ENCODE results near the gene LRP1-AS.

LRP1-AS gene

GRCh38 chr12:57146961-57147944 lies at the start of gene LRP1-AS:
TSS of gene LRP1-AS (minus strand) at chr12:57147619.
- no peak for DNase-seq

DNA sequence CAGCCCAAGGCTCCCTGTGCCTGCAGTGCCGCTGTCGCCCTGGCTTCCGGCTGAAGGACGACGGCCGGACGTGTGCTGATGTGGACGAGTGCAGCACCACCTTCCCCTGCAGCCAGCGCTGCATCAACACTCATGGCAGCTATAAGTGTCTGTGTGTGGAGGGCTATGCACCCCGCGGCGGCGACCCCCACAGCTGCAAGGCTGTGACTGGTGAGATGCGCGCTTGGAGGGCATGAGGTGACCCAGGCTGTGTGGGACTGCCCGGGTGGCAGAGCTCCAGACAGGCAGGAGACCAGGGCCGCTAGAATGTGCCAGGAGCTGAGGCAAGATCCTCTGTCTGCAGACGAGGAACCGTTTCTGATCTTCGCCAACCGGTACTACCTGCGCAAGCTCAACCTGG lies 49.5 kb upstream of the LRP1-AS start:
- peak; percentile 47 for DNase-seq

DNA sequence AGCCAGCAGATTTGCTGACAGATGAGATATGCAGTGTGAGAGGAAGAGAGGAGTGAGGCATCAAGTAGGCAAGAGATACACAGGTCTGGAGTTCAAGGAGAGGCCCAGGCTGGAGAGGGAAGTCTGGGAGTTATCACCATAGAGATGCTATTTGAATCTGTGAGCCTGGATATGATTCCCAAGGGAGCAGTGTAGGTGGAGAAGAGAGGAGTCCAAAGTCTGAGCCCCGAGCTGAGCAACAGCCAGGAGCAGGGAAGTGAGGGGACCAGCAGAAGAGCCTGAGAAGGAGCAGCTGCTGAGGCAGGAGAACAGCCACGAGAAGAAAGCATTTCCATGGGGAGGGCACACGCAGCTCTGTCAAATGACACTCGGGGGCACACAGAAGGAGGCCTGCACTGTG lies 49.0 kb upstream of the LRP1-AS start:
- peak; percentile 97 for DNase-seq

DNA sequence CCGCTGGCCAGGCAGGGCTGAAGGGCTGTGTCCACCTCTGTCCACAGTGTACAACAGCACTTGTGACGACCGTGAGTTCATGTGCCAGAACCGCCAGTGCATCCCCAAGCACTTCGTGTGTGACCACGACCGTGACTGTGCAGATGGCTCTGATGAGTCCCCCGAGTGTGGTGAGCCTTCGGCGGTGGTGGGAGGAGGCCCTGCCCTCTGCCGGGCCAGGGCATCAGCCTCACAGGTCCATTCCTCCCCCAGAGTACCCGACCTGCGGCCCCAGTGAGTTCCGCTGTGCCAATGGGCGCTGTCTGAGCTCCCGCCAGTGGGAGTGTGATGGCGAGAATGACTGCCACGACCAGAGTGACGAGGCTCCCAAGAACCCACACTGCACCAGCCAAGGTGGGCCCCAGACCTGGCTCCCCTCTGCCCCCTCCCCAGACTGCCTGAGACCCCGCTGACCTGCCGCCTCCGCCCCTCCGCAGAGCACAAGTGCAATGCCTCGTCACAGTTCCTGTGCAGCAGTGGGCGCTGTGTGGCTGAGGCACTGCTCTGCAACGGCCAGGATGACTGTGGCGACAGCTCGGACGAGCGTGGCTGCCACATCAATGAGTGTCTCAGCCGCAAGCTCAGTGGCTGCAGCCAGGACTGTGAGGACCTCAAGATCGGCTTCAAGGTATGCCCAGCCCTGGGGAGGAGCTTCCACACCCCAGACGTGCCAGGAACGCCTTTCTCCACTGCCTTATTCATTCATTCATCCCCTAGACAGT lies 48.4 kb upstream of the LRP1-AS start:
- DNase-seq: no peak

DNA sequence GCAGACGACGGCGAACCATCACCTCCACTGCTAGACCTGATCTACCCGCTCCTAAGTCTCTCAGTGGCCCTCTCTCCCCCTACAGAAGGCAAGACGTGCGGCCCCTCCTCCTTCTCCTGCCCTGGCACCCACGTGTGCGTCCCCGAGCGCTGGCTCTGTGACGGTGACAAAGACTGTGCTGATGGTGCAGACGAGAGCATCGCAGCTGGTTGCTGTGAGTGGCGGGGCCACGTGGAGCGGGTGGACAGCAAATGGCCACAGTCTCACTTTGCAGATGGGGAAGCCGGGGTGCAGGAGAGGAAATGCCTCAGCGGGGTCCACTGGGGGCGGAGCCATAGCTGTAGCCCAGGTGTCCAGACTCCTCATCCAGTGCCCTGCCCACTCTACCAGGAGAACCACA lies 47.8 kb upstream of the LRP1-AS start:
- no peak for DNase-seq

DNA sequence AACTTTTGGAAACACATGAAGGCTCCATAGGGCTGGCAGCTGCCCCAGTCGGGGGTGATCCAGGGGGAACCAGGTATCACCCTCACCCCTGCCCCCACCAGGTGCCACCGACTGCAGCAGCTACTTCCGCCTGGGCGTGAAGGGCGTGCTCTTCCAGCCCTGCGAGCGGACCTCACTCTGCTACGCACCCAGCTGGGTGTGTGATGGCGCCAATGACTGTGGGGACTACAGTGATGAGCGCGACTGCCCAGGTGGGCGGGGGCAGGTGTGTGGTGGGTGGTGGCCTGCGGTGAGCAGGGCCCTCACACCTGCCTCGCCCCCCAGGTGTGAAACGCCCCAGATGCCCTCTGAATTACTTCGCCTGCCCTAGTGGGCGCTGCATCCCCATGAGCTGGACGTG lies 46.8 kb upstream of the LRP1-AS start:
- DNase-seq: no peak

DNA sequence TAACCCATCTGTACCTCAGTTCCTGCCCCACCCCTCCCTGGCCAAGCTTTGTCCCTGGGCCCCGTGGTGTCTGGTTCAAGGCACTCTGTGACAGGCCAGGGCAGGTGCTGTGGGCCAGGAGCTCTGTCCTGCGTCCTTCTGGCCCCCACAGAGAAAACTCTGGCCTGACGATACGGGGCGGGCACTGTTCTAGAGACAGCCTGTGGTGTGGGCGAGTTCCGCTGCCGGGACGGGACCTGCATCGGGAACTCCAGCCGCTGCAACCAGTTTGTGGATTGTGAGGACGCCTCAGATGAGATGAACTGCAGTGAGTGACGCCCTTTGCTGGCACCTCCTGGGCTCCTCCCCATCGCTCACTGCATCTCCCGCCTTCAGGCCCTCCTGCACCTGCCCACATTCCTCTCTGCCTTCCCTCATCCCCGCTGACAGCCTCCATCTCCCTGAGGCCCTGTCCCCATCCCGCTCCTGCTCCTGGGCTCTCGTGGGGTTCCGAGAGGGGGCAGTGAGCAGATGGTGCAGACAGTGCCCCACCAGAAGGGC lies 46.4 kb upstream of the LRP1-AS start:
- no peak for DNase-seq

DNA sequence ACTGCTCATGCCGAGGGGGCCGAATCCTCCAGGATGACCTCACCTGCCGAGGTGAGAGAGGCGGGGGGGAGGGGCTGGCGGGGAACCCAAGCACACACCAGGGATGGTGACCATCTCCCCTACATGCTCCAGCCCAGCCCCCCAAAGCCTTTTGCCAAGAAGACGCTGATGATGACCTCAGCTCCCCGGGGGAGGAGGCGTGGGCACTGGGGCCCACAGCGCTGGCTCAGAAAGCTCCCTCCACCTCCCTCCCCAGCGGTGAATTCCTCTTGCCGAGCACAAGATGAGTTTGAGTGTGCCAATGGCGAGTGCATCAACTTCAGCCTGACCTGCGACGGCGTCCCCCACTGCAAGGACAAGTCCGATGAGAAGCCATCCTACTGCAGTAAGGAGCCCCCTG lies 45.5 kb upstream of the LRP1-AS start:
- no peak for DNase-seq

- no peak for DNase-seq
Measured at GRCh38 chr12:57191410-57191809, 44.0 kb upstream of the LRP1-AS start.

- DNase-seq: no peak
Measured at GRCh38 chr12:57190821-57191220, 43.4 kb upstream of the LRP1-AS start.

GRCh38 chr12:57190037-57190436 lies 42.6 kb upstream of the LRP1-AS start:
- no peak for DNase-seq

DNA sequence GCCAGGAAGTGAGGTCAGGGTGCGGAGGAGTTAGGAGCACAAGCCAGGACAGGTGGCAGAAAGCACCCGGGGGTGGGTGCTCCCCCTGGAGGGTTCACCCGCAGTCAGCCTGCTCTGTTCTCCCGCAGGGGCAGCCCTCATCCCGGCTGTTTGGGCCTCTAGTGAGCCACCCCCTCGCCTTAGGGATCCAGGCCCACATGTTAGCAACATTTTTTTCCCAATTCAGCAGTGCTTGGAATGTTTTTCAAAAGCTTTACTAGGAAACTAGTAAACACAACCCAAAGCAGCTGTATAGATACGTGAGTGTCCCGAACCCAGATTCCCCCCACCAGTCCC lies 40.6 kb upstream of the LRP1-AS start:
- no peak for DNase-seq

GRCh38 chr12:57187222-57188089 lies 40.0 kb upstream of the LRP1-AS start:
- no peak for DNase-seq

- DNase-seq: no peak
Measured at GRCh38 chr12:57185906-57186508, 38.6 kb upstream of the LRP1-AS start.

DNA sequence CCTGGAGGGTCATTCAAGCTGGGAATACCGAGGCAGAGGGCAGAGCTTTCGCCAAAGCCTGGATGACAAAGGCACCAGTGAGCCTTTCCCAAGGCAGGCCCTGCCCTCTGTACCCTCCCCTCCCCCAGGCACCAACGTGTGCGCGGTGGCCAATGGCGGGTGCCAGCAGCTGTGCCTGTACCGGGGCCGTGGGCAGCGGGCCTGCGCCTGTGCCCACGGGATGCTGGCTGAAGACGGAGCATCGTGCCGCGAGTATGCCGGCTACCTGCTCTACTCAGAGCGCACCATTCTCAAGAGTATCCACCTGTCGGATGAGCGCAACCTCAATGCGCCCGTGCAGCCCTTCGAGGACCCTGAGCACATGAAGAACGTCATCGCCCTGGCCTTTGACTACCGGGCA lies 38.0 kb upstream of the LRP1-AS start:
- no peak for DNase-seq

DNA sequence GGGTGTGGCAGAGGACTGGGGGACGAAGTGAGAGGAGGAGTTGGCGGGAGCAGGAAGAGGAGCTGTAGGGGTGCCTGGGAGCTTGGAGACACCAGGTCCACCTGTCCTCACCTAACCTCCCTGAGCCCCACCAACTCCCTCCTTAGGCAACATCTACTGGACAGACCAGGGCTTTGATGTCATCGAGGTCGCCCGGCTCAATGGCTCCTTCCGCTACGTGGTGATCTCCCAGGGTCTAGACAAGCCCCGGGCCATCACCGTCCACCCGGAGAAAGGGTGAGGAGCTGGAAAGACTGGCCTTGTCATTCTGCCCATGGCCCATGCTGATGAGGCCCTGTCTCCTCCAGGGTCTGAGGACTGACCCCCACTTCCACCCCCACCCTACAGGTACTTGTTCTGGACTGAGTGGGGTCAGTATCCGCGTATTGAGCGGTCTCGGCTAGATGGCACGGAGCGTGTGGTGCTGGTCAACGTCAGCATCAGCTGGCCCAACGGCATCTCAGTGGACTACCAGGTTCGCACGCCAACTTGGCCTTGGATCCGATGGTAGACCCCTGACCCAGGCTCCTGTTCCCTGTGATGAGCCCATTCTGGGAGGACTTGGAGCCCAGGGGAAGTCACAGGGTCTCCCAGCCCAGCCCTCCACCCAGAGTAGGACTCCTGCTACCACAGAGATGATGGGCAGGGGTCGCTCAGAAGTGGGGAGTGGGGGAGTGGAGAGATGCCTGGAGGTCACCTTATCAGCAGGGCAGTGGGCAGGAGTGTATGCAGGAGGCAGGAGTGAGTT lies 36.7 kb upstream of the LRP1-AS start:
- no peak for DNase-seq

GRCh38 chr12:57182918-57183575 lies 35.6 kb upstream of the LRP1-AS start:
- peak; percentile 42 for DNase-seq

- DNase-seq: no peak
Measured at GRCh38 chr12:57181561-57182155, 34.2 kb upstream of the LRP1-AS start.

DNA sequence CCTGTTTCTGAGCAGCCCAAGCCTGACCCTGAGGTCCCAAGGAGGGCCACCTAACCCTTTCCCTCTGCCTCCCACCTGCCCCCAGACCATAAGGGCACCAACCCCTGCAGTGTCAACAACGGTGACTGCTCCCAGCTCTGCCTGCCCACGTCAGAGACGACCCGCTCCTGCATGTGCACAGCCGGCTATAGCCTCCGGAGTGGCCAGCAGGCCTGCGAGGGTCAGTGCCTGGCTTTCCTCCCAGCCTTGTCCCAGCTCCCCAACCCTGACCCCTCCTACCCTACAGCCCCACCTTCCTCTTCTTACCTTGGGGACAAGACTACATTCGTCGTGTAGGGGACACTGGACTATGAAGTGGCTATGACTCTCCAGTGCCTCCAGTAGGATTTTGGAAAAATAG lies 33.7 kb upstream of the LRP1-AS start:
- no peak for DNase-seq

- DNase-seq: no peak
Measured at GRCh38 chr12:57180321-57180989, 33.0 kb upstream of the LRP1-AS start.
